Erythroblast (primary cell): ENCODE results near the gene TCEAL5.

Source experiments
- GATA1 ChIP-seq: IDR thresholded peaks from 2 replicates; pipeline ENCODE4 v1.6.1; 2011; ENCODE audit warnings: low read depth, mild to moderate bottlenecking, control low read depth, low read length, moderate library complexity
- POLR2A ChIP-seq: IDR thresholded peaks from 2 replicates; pipeline ENCODE4 v1.6.1; 2011; ENCODE audit warnings: mild to moderate bottlenecking, low read length

DNA sequence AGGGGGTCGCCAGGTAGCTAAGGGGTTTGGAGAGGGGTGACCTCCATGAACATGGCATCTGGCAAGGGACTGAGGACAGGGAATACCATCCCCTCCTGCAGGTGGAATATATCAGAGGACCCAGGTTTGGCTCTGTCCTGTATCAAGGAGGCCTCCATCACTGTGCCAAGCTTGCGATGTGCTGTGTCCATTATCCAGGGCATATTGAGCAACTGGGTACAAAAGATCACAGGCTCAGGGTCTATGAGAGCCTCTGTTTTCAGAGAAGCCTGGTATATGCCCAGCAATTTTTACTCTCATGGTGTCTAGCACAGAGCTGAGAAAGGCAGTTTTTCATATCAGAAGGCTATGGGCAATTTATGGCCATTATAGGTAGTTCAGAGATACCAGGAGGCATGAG, 16.6 kb upstream of the TCEAL5 start:
- TF ChIP-seq POLR2A (no peak), GATA1 (no peak)
